H1 (cell line): ENCODE results near the gene CSTF2. TPM values are rescaled to one million over a fixed set of nuclear protein-coding genes. Genes with fewer than 3 reads are reported as not detected.

Source experiments
- BACH1 ChIP-seq: IDR thresholded peaks from 2 replicates; pipeline ENCODE4 v1.6.1; 2012; ENCODE audit warnings: low read length, improper control_type of control experiment
- CHD1 ChIP-seq: IDR thresholded peaks from 2 replicates; pipeline ENCODE4 v1.6.1; 2012; ENCODE audit warnings: low read depth, low read length, improper control_type of control experiment
- HDAC6 ChIP-seq: IDR thresholded peaks from one replicate; pipeline ENCODE4 v1.7.1; 2012; ENCODE audit warnings: low read depth, mild to moderate bottlenecking, inconsistent platforms, low read length, moderate library complexity
- JUN ChIP-seq: IDR thresholded peaks from 2 replicates; pipeline ENCODE4 v1.6.1; 2011; ENCODE audit warnings: low read depth, mild to moderate bottlenecking, improper control_type of control experiment, low read length
- POLR2AphosphoS5 ChIP-seq: IDR thresholded peaks from 2 replicates; pipeline ENCODE4 v1.6.1; 2011; ENCODE audit warnings: low read depth, low read length
- RBBP5 ChIP-seq: IDR thresholded peaks from 2 replicates; pipeline ENCODE4 v1.7.1; 2012; ENCODE audit warnings: low read depth, mild to moderate bottlenecking, inconsistent platforms, low read length, moderate library complexity, borderline replicate concordance
- SUZ12 ChIP-seq: fragments of 200-600 bp; sonication (generic); IDR thresholded peaks from 2 replicates; pipeline ENCODE4 v1.6.1; 2012; ENCODE audit warnings: mild to moderate bottlenecking, inconsistent platforms, low read length, moderate library complexity, mixed read lengths
- YY1 ChIP-seq: IDR thresholded peaks from 2 replicates; pipeline ENCODE4 v1.6.1; 2011; ENCODE audit warnings: low read depth, mild to moderate bottlenecking, low read length
- polyA plus RNA-seq, 7 experiments: library from polyadenylated mRNA; depleted of rRNA in 3 of 7; stranded (reverse) in 5 of 7; unstranded in 2 of 7; fragments of >200 nt in 5 of 7; fragments of 200-250 nt in 2 of 7; gene quantifications; 1 replicate in 5 of 7; 2 replicates in 1 of 7; 4 replicates in 1 of 7; pipeline versions ENCODE4 v1.2.1 to v1.2.3, GENCODE V29; 2011 to 2013; ENCODE audit warnings: missing spikeins in 2 of 7, mixed read lengths in 2 of 7
- total RNA-seq: library from RNA; stranded (reverse); fragmentation: NEBNext Ultra II Directional; extraction: Animal tissue kit (Norgen Biotek cat#: 25700); gene quantifications from 2 replicates; pipeline ENCODE4 v1.2.1, GENCODE V29; 2021

CSTF2 gene
- total and polyA plus RNA-seq, 2 of the 8 experiments (the other 6 are each of a cell fraction or from before 2014, with no cell fraction given), result 20.7 to 30.9 TPM

GRCh38 chrX:100812216-100813158, 7.7 kb upstream of the CSTF2 start (continued):
- TF ChIP-seq SUZ12, result no peak
- no peak for TF ChIP-seq RBBP5
- no peak for TF ChIP-seq HDAC6
- TF ChIP-seq YY1, result no peak
- no peak for TF ChIP-seq POLR2AphosphoS5
- TF ChIP-seq BACH1, result no peak
- no peak for TF ChIP-seq JUN
- no peak for TF ChIP-seq CHD1
